Measurements from ENCODE around the gene SEC24C. TPM values are rescaled to one million over a fixed set of nuclear protein-coding genes. Genes with fewer than 3 reads are reported as not detected.
"Not testable (repeated sequence)": the region's sequence is repeated elsewhere in the genome, so short reads cannot be mapped to it uniquely, and the experiment has no call there.

The SEC24C gene
- total RNA-seq, 1 donor from 2014 or later = 75.5 TPM

DNA sequence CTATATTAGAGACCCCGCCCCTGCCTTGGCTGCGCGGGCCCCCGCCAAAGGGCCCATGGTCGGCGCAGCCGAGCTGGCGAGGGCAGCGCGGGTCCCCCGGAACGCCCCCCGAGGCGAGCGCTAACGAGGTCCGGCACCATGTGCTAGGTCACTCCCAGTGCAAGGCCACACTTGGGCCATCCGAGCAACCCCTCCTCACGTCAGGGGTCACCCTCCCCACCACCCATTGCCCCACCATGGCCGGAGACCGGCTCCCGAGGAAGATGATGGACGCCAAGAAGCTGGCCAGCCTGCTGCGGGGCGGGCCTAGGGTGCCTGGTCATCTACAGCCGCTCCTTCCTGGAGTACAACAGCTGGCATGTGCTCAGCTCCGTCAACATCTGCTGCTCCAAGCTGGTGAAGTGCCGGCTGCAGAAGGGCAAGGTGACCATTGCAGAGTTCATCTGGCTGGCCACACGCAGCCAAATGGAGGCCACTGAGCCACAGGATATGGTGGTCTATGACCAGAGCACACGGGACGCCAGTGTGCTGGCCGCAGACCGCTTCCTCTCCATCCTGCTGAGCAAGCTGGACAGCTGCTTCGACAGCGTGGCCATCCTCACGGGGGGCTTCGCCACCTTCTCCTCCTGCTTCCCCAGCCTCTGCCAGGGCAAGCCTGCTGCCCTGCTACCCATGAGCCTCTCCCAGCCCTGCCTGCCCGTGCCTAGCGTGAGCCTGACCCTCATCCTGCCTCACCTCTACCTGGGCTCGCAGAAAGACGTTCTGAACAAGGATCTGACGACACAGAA lies 12.4 kb upstream of the SEC24C start:
- H3K9me3 Mint-ChIP-seq = no peaks in the 10 kb centered on the region
- H3K36me3 Mint-ChIP-seq = peaks cover 2% of the 10 kb centered on the region
- TF ChIP-seq, protein P1, sequence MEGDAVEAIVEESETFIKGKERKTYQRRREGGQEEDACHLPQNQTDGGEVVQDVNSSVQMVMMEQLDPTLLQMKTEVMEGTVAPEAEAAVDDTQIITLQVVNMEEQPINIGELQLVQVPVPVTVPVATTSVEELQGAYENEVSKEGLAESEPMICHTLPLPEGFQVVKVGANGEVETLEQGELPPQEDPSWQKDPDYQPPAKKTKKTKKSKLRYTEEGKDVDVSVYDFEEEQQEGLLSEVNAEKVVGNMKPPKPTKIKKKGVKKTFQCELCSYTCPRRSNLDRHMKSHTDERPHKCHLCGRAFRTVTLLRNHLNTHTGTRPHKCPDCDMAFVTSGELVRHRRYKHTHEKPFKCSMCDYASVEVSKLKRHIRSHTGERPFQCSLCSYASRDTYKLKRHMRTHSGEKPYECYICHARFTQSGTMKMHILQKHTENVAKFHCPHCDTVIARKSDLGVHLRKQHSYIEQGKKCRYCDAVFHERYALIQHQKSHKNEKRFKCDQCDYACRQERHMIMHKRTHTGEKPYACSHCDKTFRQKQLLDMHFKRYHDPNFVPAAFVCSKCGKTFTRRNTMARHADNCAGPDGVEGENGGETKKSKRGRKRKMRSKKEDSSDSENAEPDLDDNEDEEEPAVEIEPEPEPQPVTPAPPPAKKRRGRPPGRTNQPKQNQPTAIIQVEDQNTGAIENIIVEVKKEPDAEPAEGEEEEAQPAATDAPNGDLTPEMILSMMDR (IDR thresholded peaks at IDR 0.05; ENCODE audit: unreplicated experiment) = no peak
- no peak overlapping the region for H3K27ac Mint-ChIP-seq
- H3K4me1 Mint-ChIP-seq = peaks cover 11% of the 10 kb centered on the region
- no peak for DNase-seq (ENCODE audit: low spot score in 2 of 2, unreplicated experiment in 2 of 2)
- no peaks in the 10 kb centered on the region for H3K27me3 Mint-ChIP-seq (ENCODE audit: low read depth)
- peak overlapping the region; percentile 38 for H3K4me3 Mint-ChIP-seq

DNA sequence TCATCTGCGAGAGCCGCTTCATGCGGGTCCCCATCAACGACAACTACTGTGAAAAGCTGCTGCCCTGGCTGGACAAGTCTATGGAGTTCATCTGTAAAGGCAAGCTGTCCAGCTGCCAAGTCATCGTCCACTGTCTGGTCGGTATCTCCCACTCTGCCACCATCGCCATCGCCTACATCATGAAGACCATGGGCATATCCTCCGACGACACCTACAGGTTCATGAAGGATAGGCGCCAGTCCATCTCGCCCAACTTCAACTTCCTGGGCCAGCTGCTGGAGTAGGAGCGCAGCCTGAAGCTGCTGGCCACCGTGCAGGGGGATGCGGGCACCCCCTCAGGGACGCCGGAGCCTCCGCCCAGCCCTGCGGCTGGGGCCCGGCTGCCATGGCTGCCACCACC lies 11.7 kb upstream of the SEC24C start:
- TF ChIP-seq, protein P1 (IDR thresholded peaks at IDR 0.05; ENCODE audit: unreplicated experiment) = no peak
- peaks cover 2% of the 10 kb centered on the region for H3K36me3 Mint-ChIP-seq
- no peak overlapping the region for H3K27ac Mint-ChIP-seq
- H3K9me3 Mint-ChIP-seq = no peaks in the 10 kb centered on the region
- peaks cover 11% of the 10 kb centered on the region for H3K4me1 Mint-ChIP-seq
- H3K27me3 Mint-ChIP-seq (ENCODE audit: low read depth) = no peaks in the 10 kb centered on the region
- peak overlapping the region; percentile 38 for H3K4me3 Mint-ChIP-seq
- DNase-seq (ENCODE audit: low spot score in 2 of 2, unreplicated experiment in 2 of 2) = no peak

DNA sequence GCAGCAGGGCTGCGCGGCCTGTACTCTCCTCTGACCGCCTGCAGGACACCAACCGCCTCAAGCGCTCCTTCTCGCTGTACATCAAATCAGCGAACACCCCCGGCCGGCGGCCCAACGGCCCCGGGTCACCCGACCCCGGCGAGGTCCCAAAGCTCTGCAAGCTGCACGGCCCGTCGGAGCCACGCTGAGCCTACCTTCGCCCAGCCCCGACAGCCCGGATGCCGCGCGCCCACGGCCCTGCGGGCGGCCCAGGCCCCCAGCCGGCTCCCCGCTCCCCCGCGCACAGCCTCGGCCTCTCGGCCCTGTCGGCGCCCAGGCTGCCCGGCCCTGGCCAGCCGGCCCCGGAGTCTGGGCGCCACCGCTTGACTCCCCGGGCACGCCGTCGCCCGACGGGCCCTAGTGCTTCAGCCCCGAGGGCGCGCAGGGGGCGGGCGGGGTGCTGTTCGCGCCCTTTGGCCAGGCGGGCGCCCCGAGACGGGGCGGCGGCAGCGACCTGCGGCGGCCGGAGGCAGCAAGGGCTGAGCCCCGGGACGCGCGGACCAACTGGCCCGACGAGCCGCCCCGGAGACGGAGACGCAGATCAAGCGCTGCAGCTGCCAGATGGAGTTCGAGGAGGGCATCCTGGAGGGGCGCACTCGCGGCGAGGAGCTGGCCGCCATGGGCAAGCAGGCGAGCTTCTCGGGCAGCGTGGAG lies 11.1 kb upstream of the SEC24C start:
- H3K27me3 Mint-ChIP-seq (ENCODE audit: low read depth) = no peaks in the 10 kb centered on the region

DNA sequence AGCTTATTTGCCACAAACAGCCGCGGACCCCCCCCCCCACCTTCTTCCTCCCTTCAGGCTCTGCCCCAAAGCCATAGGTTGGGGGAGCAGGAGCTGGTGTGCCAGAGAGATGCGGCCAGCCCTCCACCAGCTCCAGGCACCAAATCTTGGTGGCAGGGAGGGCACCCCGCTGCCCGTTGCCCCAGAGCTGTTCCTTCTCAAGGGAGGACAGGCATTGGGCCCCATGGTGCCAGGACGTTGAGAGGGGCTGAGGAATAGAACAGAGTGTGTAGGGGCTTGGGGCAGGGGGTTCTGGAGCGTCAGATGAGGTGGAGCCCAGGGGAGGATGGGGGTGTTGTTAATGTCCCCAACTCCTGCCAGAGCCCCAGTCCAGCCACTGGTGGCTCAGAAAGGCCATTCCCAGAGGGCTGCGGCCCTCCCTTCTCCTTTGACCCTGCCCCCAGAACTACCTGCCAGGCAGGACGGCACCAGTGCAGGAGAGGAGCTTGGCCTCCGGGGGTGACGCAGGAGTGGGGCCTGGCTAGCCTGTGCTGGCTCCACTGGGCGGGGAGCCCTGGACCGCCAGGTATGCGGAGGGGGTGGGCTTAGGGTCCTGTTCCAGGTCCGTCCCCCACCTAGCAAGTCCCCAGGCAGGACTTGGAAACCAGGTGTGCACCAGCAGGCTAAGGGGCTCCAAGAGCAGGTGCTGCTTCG lies 10.0 kb upstream of the SEC24C start:
- no peaks in the 10 kb centered on the region for H3K9me3 Mint-ChIP-seq
- H3K27me3 Mint-ChIP-seq (ENCODE audit: low read depth) = no peaks in the 10 kb centered on the region

More for the DNA sequence above, 11.1 kb upstream of the SEC24C start:
- TF ChIP-seq, protein P1 (IDR thresholded peaks at IDR 0.05; ENCODE audit: unreplicated experiment) = no peak
- Mint-ChIP-seq H3K4me1 (peaks cover 11% of the 10 kb centered on the region), H3K27ac (no peak overlapping the region), H3K9me3 (no peaks in the 10 kb centered on the region), H3K4me3 (no peak overlapping the region), H3K36me3 (peaks cover 5% of the 10 kb centered on the region)
- no peak for DNase-seq (ENCODE audit: low spot score in 2 of 2, unreplicated experiment in 2 of 2)

DNA sequence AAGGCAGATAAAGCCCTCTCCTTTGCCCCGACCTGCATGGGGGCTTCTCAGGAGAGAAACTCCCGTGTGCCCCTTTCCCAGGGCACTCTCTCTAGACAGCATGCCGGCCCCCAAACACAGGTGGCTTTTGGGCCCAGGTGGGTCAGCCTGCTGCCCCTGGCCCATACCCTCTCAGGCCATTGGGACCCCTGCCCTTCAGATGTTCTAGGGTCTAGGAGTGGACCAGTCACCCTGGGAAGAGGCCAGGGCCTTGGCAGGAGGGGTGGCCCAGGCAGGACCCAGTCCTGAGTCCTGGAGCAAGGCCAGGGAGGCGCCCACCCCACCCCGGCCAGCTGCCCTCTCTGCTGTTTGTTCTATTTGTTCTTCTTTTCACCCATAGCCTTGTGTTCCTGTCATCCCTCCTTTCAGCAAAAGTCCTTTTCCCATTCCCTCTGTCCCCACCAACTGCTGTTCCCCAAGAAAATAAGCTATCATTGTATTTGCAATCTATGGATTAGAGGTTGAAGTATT lies 9.3 kb upstream of the SEC24C start:
- H3K4me3 Mint-ChIP-seq = no peak overlapping the region
- TF ChIP-seq, protein P1 (IDR thresholded peaks at IDR 0.05; ENCODE audit: unreplicated experiment) = no peak
- no peaks in the 10 kb centered on the region for H3K9me3 Mint-ChIP-seq
- H3K36me3 Mint-ChIP-seq = peaks cover 5% of the 10 kb centered on the region
- DNase-seq (ENCODE audit: low spot score in 2 of 2, unreplicated experiment in 2 of 2) = no peak
- H3K27me3 Mint-ChIP-seq (ENCODE audit: low read depth) = no peaks in the 10 kb centered on the region
- H3K4me1 Mint-ChIP-seq = peaks cover 8% of the 10 kb centered on the region
- H3K27ac Mint-ChIP-seq = no peak overlapping the region

More for the DNA sequence above, 10.0 kb upstream of the SEC24C start:
- Mint-ChIP-seq H3K4me1 (peaks cover 11% of the 10 kb centered on the region), H3K27ac (no peak overlapping the region), H3K4me3 (no peak overlapping the region), H3K36me3 (peaks cover 5% of the 10 kb centered on the region)
- TF ChIP-seq, protein P1 (IDR thresholded peaks at IDR 0.05; ENCODE audit: unreplicated experiment) = no peak
- no peak for DNase-seq (ENCODE audit: low spot score in 2 of 2, unreplicated experiment in 2 of 2)

DNA sequence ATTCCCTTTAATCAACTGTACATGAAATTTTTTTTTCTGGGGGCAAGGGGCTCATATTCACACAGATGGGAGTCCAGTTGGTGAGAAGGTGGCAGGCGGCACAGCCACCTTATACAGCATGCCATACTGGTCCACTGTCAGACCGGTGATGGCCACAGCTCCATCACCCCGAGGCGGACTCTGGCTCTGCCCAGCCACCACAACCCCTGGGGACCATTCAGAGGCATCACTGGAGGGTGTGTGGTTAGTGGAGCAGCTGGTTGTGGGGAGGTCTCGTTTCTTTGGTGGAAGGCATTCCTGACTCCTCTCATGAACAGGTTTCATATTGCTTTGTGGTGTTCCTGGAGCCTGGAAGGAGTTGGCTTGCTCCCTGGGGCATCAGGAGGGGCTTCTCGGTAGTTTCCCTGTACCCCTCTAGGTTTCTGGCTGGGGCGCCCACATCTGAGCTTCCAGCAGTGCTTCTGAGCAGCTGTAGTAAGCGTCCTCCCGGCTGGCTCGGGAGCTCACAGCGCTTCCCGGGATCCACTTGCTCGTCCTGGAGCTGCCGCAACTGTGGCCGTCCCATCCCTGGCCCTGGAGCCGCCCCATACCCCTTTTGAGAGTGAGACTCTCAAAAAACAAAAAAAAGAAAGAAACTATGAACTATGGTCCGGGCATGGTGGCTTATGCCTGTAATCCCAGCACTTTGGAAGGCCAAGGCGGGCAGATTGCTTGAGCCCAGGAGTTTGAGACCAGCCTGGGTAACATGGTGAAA lies 3.5 kb upstream of the SEC24C start:
- not testable (repeated sequence) for H3K9me3 Mint-ChIP-seq; H3K27me3 Mint-ChIP-seq (ENCODE audit: low read depth); H3K27ac Mint-ChIP-seq; DNase-seq (ENCODE audit: low spot score in 2 of 2, unreplicated experiment in 2 of 2); H3K36me3 Mint-ChIP-seq; H3K4me3 Mint-ChIP-seq
- H3K4me1 Mint-ChIP-seq = peaks cover 17% of the 10 kb centered on the region

Measured in mesothelial cell of epicardium (in vitro differentiated cells).